Endodermal cell (in vitro differentiated cells): ENCODE results near the gene PTPRT. TPM values are rescaled to one million over a fixed set of nuclear protein-coding genes. Genes with fewer than 3 reads are reported as not detected.

Experiments used
- DNase-seq: peaks from one replicate; pipeline ENCODE4 v3.0.0-alpha.2; 2017
- H3K27ac ChIP-seq: 2 replicates; pipeline ENCODE4 v1.5.1; 2013; ENCODE audit warnings: mild to moderate bottlenecking, low read depth, low read length, moderate library complexity
- H3K27me3 ChIP-seq: 2 replicates; pipeline ENCODE4 v1.6.1; 2013; ENCODE audit warnings: mild to moderate bottlenecking, low read length, moderate library complexity; ENCODE audit not compliant: insufficient read depth, control insufficient read depth, poor library complexity, severe bottlenecking
- H3K36me3 ChIP-seq: 2 replicates; pipeline ENCODE4 v1.7.0; 2013; ENCODE audit warnings: mild to moderate bottlenecking, low read length, moderate library complexity; ENCODE audit not compliant: control insufficient read depth, insufficient read depth
- H3K4me1 ChIP-seq: one replicate; pipeline ENCODE4 v1.7.0; 2013; ENCODE audit warnings: low read length; ENCODE audit not compliant: control insufficient read depth, insufficient read depth
- H3K4me3 ChIP-seq: 2 replicates; pipeline ENCODE4 v1.5.1; 2013; ENCODE audit warnings: mild to moderate bottlenecking, low read length, moderate library complexity
- H3K9ac ChIP-seq: 2 replicates; pipeline ENCODE4 v1.6.1; 2013; ENCODE audit warnings: mild to moderate bottlenecking, low read length, moderate library complexity; ENCODE audit not compliant: poor library complexity, severe bottlenecking; ENCODE audit errors: extremely low read depth
- H3K9me3 ChIP-seq: 2 replicates; pipeline ENCODE4 v1.6.1; 2013; ENCODE audit warnings: mild to moderate bottlenecking, low read length, moderate library complexity; ENCODE audit not compliant: control insufficient read depth
- H3K27ac Mint-ChIP-seq: 2 replicates; pipeline ENCODE4 v1.8.0; 2020; ENCODE audit warnings: mixed read lengths
- H3K27me3 Mint-ChIP-seq: 2 replicates; pipeline ENCODE4 v1.8.0; 2021; ENCODE audit warnings: mild to moderate bottlenecking, mixed read lengths; ENCODE audit not compliant: insufficient read depth
- H3K36me3 Mint-ChIP-seq: 2 replicates; pipeline ENCODE4 v1.8.0; 2020; ENCODE audit warnings: low read depth, mixed read lengths
- H3K4me1 Mint-ChIP-seq: 2 replicates; pipeline ENCODE4 v1.8.0; 2020; ENCODE audit warnings: mixed read lengths
- H3K4me3 Mint-ChIP-seq: 2 replicates; pipeline ENCODE4 v1.8.0; 2020; ENCODE audit warnings: mild to moderate bottlenecking, moderate library complexity, mixed read lengths
- H3K9me3 Mint-ChIP-seq: 2 replicates; pipeline ENCODE4 v1.8.0; 2020; ENCODE audit warnings: mild to moderate bottlenecking, mixed read lengths
- WGBS, 2 experiments: methylation state at CpG; one replicate each; pipeline versions ENCODE4 v1.1.5 to v1.1.7; 2013; ENCODE audit warnings: missing lambda C conversion rate in 2 of 2, mixed read lengths in 1 of 2; ENCODE audit not compliant: insufficient coverage in 1 of 2, insufficient read length in 1 of 2; 5-methylcytosine and 5-hydroxymethylcytosine counted together
- total RNA-seq, 2 donors: library from RNA; stranded (reverse); fragmentation: NEBNext Ultra II Directional in 1 of 2; extraction: Animal tissue kit (Norgen Biotek cat#: 25700) in 1 of 2; gene quantifications; 2 replicates in 1 of 2; 3 replicates in 1 of 2; pipeline ENCODE4 v1.2.1, GENCODE V29; 2021
- TF ChIP-seq, protein P1 (sequence below): fragments of 200-600 bp; sonication (generic); conservative IDR thresholded peaks from 2 replicates; pipeline ENCODE4 v1.5.0; 2021; ENCODE audit warnings: antibody characterized with exemption, mild to moderate bottlenecking

The PTPRT gene
- total RNA-seq, 2 donors from 2014 or later, result 2.3 to 2.7 TPM

DNA sequence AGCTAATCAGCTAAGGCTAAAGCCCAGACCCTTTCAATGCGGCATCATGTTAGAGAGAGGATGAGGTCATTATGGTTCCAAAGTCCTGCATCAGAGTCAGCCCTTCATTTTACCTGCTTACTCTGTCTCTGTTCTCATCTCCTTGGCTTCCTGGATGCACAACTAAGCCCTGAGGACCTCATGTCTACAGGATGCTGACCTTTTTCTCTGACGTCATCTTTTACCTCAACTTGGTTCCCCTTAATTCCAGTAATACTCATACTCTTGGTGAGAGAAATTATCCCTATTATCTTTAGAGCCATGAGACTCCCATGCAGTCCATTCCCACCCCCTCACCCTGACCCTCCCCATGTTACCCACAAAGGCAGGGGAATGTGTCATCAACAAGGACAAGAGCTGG is 935.0 kb downstream of the PTPRT start:
- Histone ChIP-seq H3K27ac (no peak overlapping the region), H3K9ac (no peak overlapping the region), H3K4me3 (no peak overlapping the region), H3K9me3 (no peaks in the 10 kb centered on the region), H3K36me3 (no peaks in the 10 kb centered on the region), H3K27me3 (no peaks in the 10 kb centered on the region), H3K4me1 (peaks cover 5% of the 10 kb centered on the region)
- Mint-ChIP-seq H3K27me3 (peaks cover 8% of the 10 kb centered on the region), H3K4me1 (peaks cover 20% of the 10 kb centered on the region), H3K27ac (no peak overlapping the region), H3K9me3 (no peaks in the 10 kb centered on the region), H3K4me3 (no peak overlapping the region), H3K36me3 (no peaks in the 10 kb centered on the region)
- TF ChIP-seq, protein P1, sequence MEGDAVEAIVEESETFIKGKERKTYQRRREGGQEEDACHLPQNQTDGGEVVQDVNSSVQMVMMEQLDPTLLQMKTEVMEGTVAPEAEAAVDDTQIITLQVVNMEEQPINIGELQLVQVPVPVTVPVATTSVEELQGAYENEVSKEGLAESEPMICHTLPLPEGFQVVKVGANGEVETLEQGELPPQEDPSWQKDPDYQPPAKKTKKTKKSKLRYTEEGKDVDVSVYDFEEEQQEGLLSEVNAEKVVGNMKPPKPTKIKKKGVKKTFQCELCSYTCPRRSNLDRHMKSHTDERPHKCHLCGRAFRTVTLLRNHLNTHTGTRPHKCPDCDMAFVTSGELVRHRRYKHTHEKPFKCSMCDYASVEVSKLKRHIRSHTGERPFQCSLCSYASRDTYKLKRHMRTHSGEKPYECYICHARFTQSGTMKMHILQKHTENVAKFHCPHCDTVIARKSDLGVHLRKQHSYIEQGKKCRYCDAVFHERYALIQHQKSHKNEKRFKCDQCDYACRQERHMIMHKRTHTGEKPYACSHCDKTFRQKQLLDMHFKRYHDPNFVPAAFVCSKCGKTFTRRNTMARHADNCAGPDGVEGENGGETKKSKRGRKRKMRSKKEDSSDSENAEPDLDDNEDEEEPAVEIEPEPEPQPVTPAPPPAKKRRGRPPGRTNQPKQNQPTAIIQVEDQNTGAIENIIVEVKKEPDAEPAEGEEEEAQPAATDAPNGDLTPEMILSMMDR, result no peak
- no peak for DNase-seq
- WGBS, 2 experiments, result 91 to 96% methylated on average over 2 of the region's 2 CpGs

DNA sequence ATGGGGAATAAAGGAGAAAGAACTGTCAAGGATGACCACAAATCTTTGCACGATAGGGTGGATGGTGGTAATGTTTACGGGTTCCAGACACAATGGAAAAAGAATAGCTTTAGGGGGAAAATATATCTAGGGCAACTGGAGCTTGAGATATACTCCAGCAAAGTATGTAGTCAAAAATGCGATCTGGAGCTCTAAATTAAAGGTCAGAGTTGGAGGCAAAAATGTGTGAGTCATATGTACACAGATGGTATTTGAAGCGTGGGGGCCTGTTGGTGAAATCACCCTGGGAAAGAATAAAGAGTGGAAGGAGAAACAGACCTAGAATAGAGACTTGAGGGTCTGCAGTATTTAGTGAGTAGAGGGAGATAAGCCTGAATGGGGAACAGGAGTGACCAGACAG is 937.6 kb downstream of the PTPRT start:
- no peaks in the 10 kb centered on the region for H3K9me3 Mint-ChIP-seq
- DNase-seq, result no peak
- H3K27ac ChIP-seq, result no peak overlapping the region

DNA sequence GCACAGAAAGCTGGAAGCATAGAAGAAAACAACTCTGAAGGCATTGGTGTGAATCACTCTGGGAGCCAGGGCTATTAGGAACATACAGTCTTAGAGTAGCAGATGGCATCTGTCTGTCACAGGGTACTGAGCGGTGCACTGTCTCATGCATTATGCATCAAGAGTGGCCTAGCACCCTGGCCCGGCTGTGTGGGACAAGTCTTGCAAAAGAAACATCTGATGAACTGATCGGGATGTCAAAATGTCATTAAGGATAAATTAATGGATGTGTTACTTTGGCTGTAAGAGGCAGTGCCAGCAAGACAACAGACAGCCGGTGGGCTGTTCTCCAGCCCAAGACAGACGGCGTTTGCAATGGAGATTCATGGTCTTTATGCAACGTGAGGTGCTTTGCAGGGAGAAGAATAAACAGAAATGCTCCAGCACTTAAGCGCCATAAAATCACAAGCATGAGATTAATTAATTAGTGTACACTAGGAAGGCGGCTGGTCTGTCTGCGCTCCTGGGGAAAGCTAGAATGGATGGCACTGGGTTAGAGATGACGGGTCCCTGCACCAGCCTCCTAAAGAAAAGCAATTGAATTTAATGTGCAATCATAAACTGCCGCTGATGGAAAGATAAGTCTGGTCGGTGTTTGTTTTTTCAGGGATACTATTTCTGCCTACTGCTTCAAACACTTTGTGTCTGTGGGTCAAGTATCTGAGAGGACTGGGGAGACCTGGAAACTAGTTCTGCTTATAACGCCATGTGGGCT is 970.9 kb downstream of the PTPRT start:
- H3K27ac Mint-ChIP-seq, result no peak overlapping the region
- TF ChIP-seq, protein P1, result no peak
- H3K4me1 ChIP-seq, result no peaks in the 10 kb centered on the region
- no peak overlapping the region for H3K4me3 ChIP-seq
- peaks cover 8% of the 10 kb centered on the region for H3K9me3 ChIP-seq
- 81 to 85% methylated on average over 10 to 13 of the region's 14 CpGs for WGBS, 2 experiments
- H3K36me3 Mint-ChIP-seq, result no peaks in the 10 kb centered on the region
- no peaks in the 10 kb centered on the region for H3K27me3 Mint-ChIP-seq
- H3K9ac ChIP-seq, result no peak overlapping the region
- no peaks in the 10 kb centered on the region for H3K9me3 Mint-ChIP-seq
- H3K27me3 ChIP-seq, result no peaks in the 10 kb centered on the region
- no peak for DNase-seq
- no peak overlapping the region for H3K4me3 Mint-ChIP-seq
- no peaks in the 10 kb centered on the region for H3K36me3 ChIP-seq
- H3K4me1 Mint-ChIP-seq, result peaks cover 8% of the 10 kb centered on the region
- peak overlapping the region; percentile 29 for H3K27ac ChIP-seq

More for the DNA sequence above, 937.6 kb downstream of the PTPRT start:
- no peaks in the 10 kb centered on the region for H3K9me3 ChIP-seq
- Mint-ChIP-seq H3K4me3 (no peak overlapping the region), H3K4me1 (peaks cover 20% of the 10 kb centered on the region), H3K36me3 (no peaks in the 10 kb centered on the region), H3K27me3 (peaks cover 11% of the 10 kb centered on the region), H3K27ac (no peak overlapping the region)
- H3K9ac ChIP-seq, result no peak overlapping the region
- no peaks in the 10 kb centered on the region for H3K27me3 ChIP-seq
- no peak overlapping the region for H3K4me3 ChIP-seq
- WGBS, 2 experiments, result 86 to 91% methylated on average over 4 of the region's 4 CpGs
- H3K36me3 ChIP-seq, result no peaks in the 10 kb centered on the region
- TF ChIP-seq, protein P1, result no peak
- H3K4me1 ChIP-seq, result peaks cover 5% of the 10 kb centered on the region
